IMR-90 (cell line): ENCODE measurements around the gene TMPRSS2. TPM values are rescaled to one million over a fixed set of nuclear protein-coding genes. Genes with fewer than 3 reads are reported as not detected.

Experiments used
- ATAC-seq: fragments of 200-7000 bp; cut with Tn5 transposase; 2 replicates; pipeline ENCODE4 v1.9.1; 2020; ENCODE audit warnings: low read depth, mild to moderate bottlenecking, moderate library complexity
- BruUV-seq: library from RNA; stranded (reverse); fragments of 400-500 nt; replicated peaks from 2 replicates; lab custom pipeline; 2021; lab: Mats Ljungman, UMichigan
- CTCF ChIA-PET: fragments of 300-600 bp; formaldehyde crosslinking; extraction: SDS; loops from one replicate; lab custom pipeline; 2021; ENCODE audit warnings: antibody characterized with exemption; lab: Yijun Ruan, JAX
- POLR2A ChIA-PET: fragments of 300-600 bp; sonication (Branson Sonifier 250); formaldehyde crosslinking; loops from one replicate; lab custom pipeline; 2022; ENCODE audit warnings: antibody characterized with exemption; ENCODE audit not compliant: unreplicated experiment; lab: Charles Lee
- DNase-seq: peaks from one replicate; pipeline ENCODE4 v3.0.0; 2013
- H2AFZ ChIP-seq: replicated peaks from 2 replicates; pipeline ENCODE3; 2013; ENCODE audit warnings: low read length, mild to moderate bottlenecking; ENCODE audit not compliant: poor library complexity
- H2AK5ac ChIP-seq: 2 replicates; pipeline ENCODE4 v1.6.1; 2013; ENCODE audit warnings: low read depth, low read length, inconsistent platforms
- H2AK9ac ChIP-seq: replicated peaks from 2 replicates; pipeline ENCODE3; 2013; ENCODE audit warnings: mild to moderate bottlenecking, low read depth, low read length, moderate library complexity; ENCODE audit not compliant: poor library complexity
- H2BK120ac ChIP-seq: 2 replicates; pipeline ENCODE4 v1.6.1; 2013; ENCODE audit warnings: low read depth, low read length, inconsistent platforms
- H2BK15ac ChIP-seq: 3 replicates; pipeline ENCODE4 v1.6.1; 2013; ENCODE audit warnings: low read depth, low read length, inconsistent platforms
- H2BK20ac ChIP-seq: 2 replicates; pipeline ENCODE4 v1.6.1; 2013; ENCODE audit warnings: low read depth, mild to moderate bottlenecking, inconsistent platforms, low read length, moderate library complexity
- H2BK5ac ChIP-seq: 2 replicates; pipeline ENCODE4 v1.6.1; 2013; ENCODE audit warnings: mild to moderate bottlenecking, low read depth, low read length, inconsistent platforms; ENCODE audit not compliant: poor library complexity, severe bottlenecking
- H3K14ac ChIP-seq: replicated peaks from 2 replicates; pipeline ENCODE4 v1.6.1; 2013; ENCODE audit warnings: low read depth, low read length, inconsistent platforms
- H3K18ac ChIP-seq: 2 replicates; pipeline ENCODE4 v1.6.1; 2013; ENCODE audit warnings: low read depth, low read length, control low read depth
- H3K23ac ChIP-seq: 2 replicates; pipeline ENCODE4 v1.6.1; 2013; ENCODE audit warnings: low read depth, low read length, inconsistent platforms
- H3K27ac ChIP-seq: 2 replicates; pipeline ENCODE4 v1.5.1; 2013; ENCODE audit warnings: mild to moderate bottlenecking, control low read depth, low read length; ENCODE audit not compliant: insufficient read depth
- H3K27me3 ChIP-seq: 2 replicates; pipeline ENCODE4 v1.6.1; 2013; ENCODE audit warnings: low read length; ENCODE audit not compliant: control insufficient read depth, insufficient read depth
- H3K36me3 ChIP-seq: 2 replicates; pipeline ENCODE4 v1.6.1; 2013; ENCODE audit warnings: low read length, mixed read lengths; ENCODE audit not compliant: control insufficient read depth, insufficient read depth
- H3K4ac ChIP-seq: 2 replicates; pipeline ENCODE4 v1.6.1; 2013; ENCODE audit warnings: low read depth, low read length, inconsistent platforms
- H3K4me1 ChIP-seq: 2 replicates; pipeline ENCODE4 v1.6.1; 2013; ENCODE audit warnings: low read length, mixed read lengths; ENCODE audit not compliant: control insufficient read depth, insufficient read depth
- H3K4me2 ChIP-seq: 2 replicates; pipeline ENCODE4 v1.6.1; 2013; ENCODE audit warnings: low read depth, mild to moderate bottlenecking, control low read depth, low read length, moderate library complexity
- H3K4me3 ChIP-seq: 2 replicates; pipeline ENCODE4 v1.5.1; 2013; ENCODE audit warnings: low read depth, mild to moderate bottlenecking, control low read depth, low read length, moderate library complexity; ENCODE audit not compliant: insufficient read depth
- H3K56ac ChIP-seq: 2 replicates; pipeline ENCODE4 v1.6.1; 2013; ENCODE audit warnings: low read length, inconsistent platforms; ENCODE audit not compliant: insufficient read depth; ENCODE audit errors: extremely low read depth
- H3K79me1 ChIP-seq, 2 experiments: 2 replicates each; pipeline ENCODE4 v1.6.1; 2013; ENCODE audit warnings: low read length in 2 of 2, inconsistent platforms in 1 of 2, low read depth in 1 of 2
- H3K9ac ChIP-seq: 2 replicates; pipeline ENCODE4 v1.6.1; 2013; ENCODE audit warnings: low read depth, low read length, control low read depth
- H3K9me1 ChIP-seq: 2 replicates; pipeline ENCODE4 v1.6.1; 2013; ENCODE audit warnings: low read length, inconsistent platforms; ENCODE audit not compliant: insufficient read depth
- H3K9me3 ChIP-seq: 2 replicates; pipeline ENCODE4 v1.6.1; 2013; ENCODE audit warnings: low read length; ENCODE audit not compliant: control insufficient read depth, insufficient read depth
- H4K20me1 ChIP-seq: 2 replicates; pipeline ENCODE4 v1.6.1; 2013; ENCODE audit warnings: low read length, inconsistent platforms; ENCODE audit not compliant: insufficient read depth
- H4K5ac ChIP-seq: 2 replicates; pipeline ENCODE4 v1.6.1; 2013; ENCODE audit warnings: mild to moderate bottlenecking, low read depth, low read length, control low read depth
- H4K8ac ChIP-seq, 2 experiments: 2 replicates each; pipeline ENCODE4 v1.6.1; 2013; ENCODE audit warnings: low read depth in 2 of 2, low read length in 2 of 2, control low read depth in 1 of 2, inconsistent platforms in 1 of 2
- H4K91ac ChIP-seq: 2 replicates; pipeline ENCODE4 v1.6.1; 2013; ENCODE audit warnings: low read depth, low read length, inconsistent platforms; ENCODE audit not compliant: insufficient read depth
- BHLHE40 ChIP-seq: fragments of 150-350 bp; IDR thresholded peaks from 2 replicates; pipeline ENCODE4 v1.6.1; 2016; ENCODE audit warnings: mild to moderate bottlenecking, low read depth, low read length
- CHD1 ChIP-seq: IDR thresholded peaks from 2 replicates; pipeline ENCODE4 v1.6.1; 2012; ENCODE audit warnings: low read depth, low read length, improper control_type of control experiment
- FOS ChIP-seq: fragments of 150-350 bp; IDR thresholded peaks from 2 replicates; pipeline ENCODE4 v1.6.1; 2016; ENCODE audit warnings: low read depth, low read length
- MAZ ChIP-seq: IDR thresholded peaks from 2 replicates; pipeline ENCODE4 v1.6.1; 2012; ENCODE audit warnings: low read depth, mild to moderate bottlenecking, low read length, improper control_type of control experiment, moderate library complexity, borderline replicate concordance
- MXI1 ChIP-seq: IDR thresholded peaks from 2 replicates; pipeline ENCODE4 v1.6.1; 2012; ENCODE audit warnings: low read depth, mild to moderate bottlenecking, low read length, moderate library complexity, borderline replicate concordance
- NFE2L2 ChIP-seq: fragments of 150-350 bp; IDR thresholded peaks from 2 replicates; pipeline ENCODE4 v1.6.1; 2016; ENCODE audit warnings: low read depth, mild to moderate bottlenecking, low read length
- POLR2A ChIP-seq: IDR thresholded peaks from 2 replicates; pipeline ENCODE4 v1.6.1; 2012; ENCODE audit warnings: mild to moderate bottlenecking, low read depth, low read length
- RAD21 ChIP-seq: IDR thresholded peaks from 2 replicates; pipeline ENCODE4 v1.6.1; 2012; ENCODE audit warnings: low read length, improper control_type of control experiment
- RCOR1 ChIP-seq: IDR thresholded peaks from 2 replicates; pipeline ENCODE4 v1.6.1; 2012; ENCODE audit warnings: mild to moderate bottlenecking, low read length, improper control_type of control experiment; ENCODE audit not compliant: insufficient replicate concordance
- RFX5 ChIP-seq: IDR thresholded peaks from 2 replicates; pipeline ENCODE4 v1.8.0; 2012; ENCODE audit warnings: low read depth, mild to moderate bottlenecking, low read length, moderate library complexity
- SMC3 ChIP-seq: fragments of 150-350 bp; IDR thresholded peaks from 2 replicates; pipeline ENCODE4 v1.6.1; 2016; ENCODE audit warnings: low read depth, mild to moderate bottlenecking, antibody characterized with exemption, low read length, moderate library complexity
- WGBS, 2 experiments: methylation state at CpG; one replicate each; pipeline versions ENCODE4 v1.1.5 to v1.1.7; 2013; ENCODE audit warnings: missing lambda C conversion rate in 2 of 2; ENCODE audit not compliant: insufficient read length in 1 of 2; ENCODE audit errors: extremely low coverage in 2 of 2; 5-methylcytosine and 5-hydroxymethylcytosine counted together
- dilution Hi-C: fragments of 300-500 bp; cut with HindIII; formaldehyde crosslinking; loops from one replicate; pipeline ENCODE4 v1.14.3; 2018; ENCODE audit warnings: low sequenced_read_pairs; ENCODE audit not compliant: unreplicated experiment
- in situ Hi-C: fragments of 300-500 bp; cut with MboI; formaldehyde crosslinking; loops from 3 replicates; pipeline ENCODE4 v1.14.3; 2019; ENCODE audit warnings: low sequenced_read_pairs, inconsistent platforms, mixed read lengths
- intact Hi-C: fragments of 100-400 bp; cut with micrococcal nuclease; formaldehyde crosslinking; loops from 2 replicates; pipeline ENCODE4 v1.10.0; 2022
- polyA plus RNA-seq, 3 experiments: library from polyadenylated mRNA; depleted of rRNA; stranded (reverse); fragments of >200 nt; gene quantifications; 2 replicates each; pipeline ENCODE4 v1.2.3, GENCODE V29; 2012; ENCODE audit warnings: low replicate concordance in 1 of 3
- total RNA-seq: library from RNA; depleted of rRNA; stranded (reverse); fragments of >200 nt; gene quantifications from 2 replicates; pipeline ENCODE4 v1.2.3, GENCODE V29; 2012
- TF ChIP-seq, protein P1 (sequence below): fragments of 150-350 bp; IDR thresholded peaks from 2 replicates; pipeline ENCODE4 v1.6.1; 2017; ENCODE audit warnings: mild to moderate bottlenecking, antibody characterized with exemption, low read length, low read depth
- TF ChIP-seq, protein P2 (sequence below): fragments of 150-350 bp; IDR thresholded peaks from 2 replicates; pipeline ENCODE4 v1.6.1; 2016; ENCODE audit warnings: low read depth, mild to moderate bottlenecking, low read length, moderate library complexity, borderline replicate concordance

Gene TMPRSS2
- total and polyA plus RNA-seq, 2 of the 4 experiments (the other 2 are of a cell fraction), result not detected

DNA sequence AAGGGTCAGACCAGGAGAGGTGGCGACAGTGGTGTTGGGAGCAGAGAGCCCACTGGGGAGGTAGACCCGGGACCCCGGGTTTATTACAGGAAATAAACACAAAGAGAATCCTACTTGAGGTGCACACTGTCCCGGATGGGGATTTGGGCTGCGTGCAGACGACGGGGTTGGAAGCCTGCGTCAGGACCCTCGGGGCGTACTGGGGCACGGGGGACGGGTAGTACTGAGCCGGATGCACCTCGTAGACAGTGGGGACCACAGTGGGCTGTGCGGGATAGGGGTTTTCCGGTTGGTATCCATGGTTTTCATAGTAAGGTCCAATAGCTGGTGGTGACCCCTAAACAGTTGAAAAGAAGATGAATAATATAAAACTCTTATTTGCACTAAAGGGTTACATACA, 13.7 kb downstream of the TMPRSS2 start:
- TF ChIP-seq, protein P1, sequence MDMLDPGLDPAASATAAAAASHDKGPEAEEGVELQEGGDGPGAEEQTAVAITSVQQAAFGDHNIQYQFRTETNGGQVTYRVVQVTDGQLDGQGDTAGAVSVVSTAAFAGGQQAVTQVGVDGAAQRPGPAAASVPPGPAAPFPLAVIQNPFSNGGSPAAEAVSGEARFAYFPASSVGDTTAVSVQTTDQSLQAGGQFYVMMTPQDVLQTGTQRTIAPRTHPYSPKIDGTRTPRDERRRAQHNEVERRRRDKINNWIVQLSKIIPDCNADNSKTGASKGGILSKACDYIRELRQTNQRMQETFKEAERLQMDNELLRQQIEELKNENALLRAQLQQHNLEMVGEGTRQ, result no peak
- TF ChIP-seq MXI1 (no peak), RCOR1 (no peak), MAZ (no peak), NFE2L2 (no peak), BHLHE40 (no peak), RAD21 (no peak), CHD1 (no peak), FOS (no peak), POLR2A (no peak), SMC3 (no peak), RFX5 (no peak)
- TF ChIP-seq, protein P2, sequence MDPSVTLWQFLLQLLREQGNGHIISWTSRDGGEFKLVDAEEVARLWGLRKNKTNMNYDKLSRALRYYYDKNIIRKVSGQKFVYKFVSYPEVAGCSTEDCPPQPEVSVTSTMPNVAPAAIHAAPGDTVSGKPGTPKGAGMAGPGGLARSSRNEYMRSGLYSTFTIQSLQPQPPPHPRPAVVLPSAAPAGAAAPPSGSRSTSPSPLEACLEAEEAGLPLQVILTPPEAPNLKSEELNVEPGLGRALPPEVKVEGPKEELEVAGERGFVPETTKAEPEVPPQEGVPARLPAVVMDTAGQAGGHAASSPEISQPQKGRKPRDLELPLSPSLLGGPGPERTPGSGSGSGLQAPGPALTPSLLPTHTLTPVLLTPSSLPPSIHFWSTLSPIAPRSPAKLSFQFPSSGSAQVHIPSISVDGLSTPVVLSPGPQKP, result no peak
- no peak overlapping the region for H4K91ac ChIP-seq
- H3K4me2 ChIP-seq, result no peak overlapping the region
- DNase-seq (no peak), ATAC-seq (no peak)
- no peak overlapping the region for H2BK5ac ChIP-seq
- no peaks in the 10 kb centered on the region for H4K20me1 ChIP-seq
- ChIA-PET CTCF (no interaction called here), POLR2A (no interaction called here)
- no peaks in the 10 kb centered on the region for H3K36me3 ChIP-seq
- H3K27me3 ChIP-seq, result peaks cover 14% of the 10 kb centered on the region
- no peak overlapping the region for H2BK20ac ChIP-seq
- no peak overlapping the region for H2BK120ac ChIP-seq
- no peak overlapping the region for H4K5ac ChIP-seq
- no peak overlapping the region for H2AK9ac ChIP-seq
- no peak overlapping the region for H3K56ac ChIP-seq
- no peak overlapping the region for H3K4ac ChIP-seq
- 82% methylated on average over 2 of the region's 16 CpGs; no CpG with 5 or more reads in 1 of the 2 experiments for WGBS, 2 experiments
- dilution Hi-C loops (no loop called here), intact Hi-C loops (no loop called here), in situ Hi-C loops (no loop called here)
- H2BK15ac ChIP-seq, result no peak overlapping the region
- BruUV-seq, result no TSS peak
- no peak overlapping the region for H4K8ac ChIP-seq
- H3K27ac ChIP-seq, result no peak overlapping the region
- no peak overlapping the region for H2AFZ ChIP-seq
- H3K4me3 ChIP-seq, result no peak overlapping the region
- H3K4me1 ChIP-seq, result no peaks in the 10 kb centered on the region
- no peaks in the 10 kb centered on the region for H3K9me1 ChIP-seq
- no peak overlapping the region for H3K23ac ChIP-seq
- no peaks in the 10 kb centered on the region for H3K79me1 ChIP-seq
- no peak overlapping the region for H2AK5ac ChIP-seq
- H3K18ac ChIP-seq, result no peak overlapping the region
- no peak overlapping the region for H3K14ac ChIP-seq
- no peak overlapping the region for H3K9ac ChIP-seq
- H3K9me3 ChIP-seq, result no peaks in the 10 kb centered on the region
